ENCODE measurements around the gene RYR3. TPM values are rescaled to one million over a fixed set of nuclear protein-coding genes. Genes with fewer than 3 reads are reported as not detected.

Gene RYR3
- total RNA-seq, 1 donor from 2014 or later, result 0.61 TPM

DNA sequence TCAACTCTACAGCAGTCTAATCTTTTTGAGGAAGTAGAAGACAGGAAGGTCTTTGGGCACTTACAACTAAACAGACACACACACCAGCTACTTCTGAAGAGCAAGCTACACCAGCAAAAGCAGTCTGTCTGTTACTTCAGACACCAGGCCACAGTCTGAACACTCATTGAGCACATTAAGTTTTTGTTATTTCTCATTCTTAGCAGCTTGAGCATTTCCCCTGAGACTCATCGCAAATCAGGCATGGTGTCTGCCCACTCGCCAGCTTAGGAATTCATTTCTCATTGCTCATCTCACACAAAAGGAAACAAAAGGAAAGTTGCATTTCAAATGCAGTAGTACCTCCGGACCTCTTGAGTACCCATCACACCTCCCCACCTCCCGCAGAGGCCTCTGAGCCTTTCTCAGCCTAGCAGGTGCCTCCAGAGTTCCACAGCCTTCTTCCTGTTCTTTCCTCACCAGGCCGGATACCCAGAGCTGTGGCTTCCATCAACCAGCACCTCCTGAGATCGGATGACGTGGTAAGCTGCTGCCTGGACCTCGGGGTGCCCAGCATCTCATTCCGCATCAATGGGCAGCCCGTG is 302.0 kb downstream of the RYR3 start:
- H3K27me3 ChIP-seq, result no peaks in the 10 kb centered on the region
- no peak overlapping the region for H3K4me3 ChIP-seq
- TF ChIP-seq, protein P1, sequence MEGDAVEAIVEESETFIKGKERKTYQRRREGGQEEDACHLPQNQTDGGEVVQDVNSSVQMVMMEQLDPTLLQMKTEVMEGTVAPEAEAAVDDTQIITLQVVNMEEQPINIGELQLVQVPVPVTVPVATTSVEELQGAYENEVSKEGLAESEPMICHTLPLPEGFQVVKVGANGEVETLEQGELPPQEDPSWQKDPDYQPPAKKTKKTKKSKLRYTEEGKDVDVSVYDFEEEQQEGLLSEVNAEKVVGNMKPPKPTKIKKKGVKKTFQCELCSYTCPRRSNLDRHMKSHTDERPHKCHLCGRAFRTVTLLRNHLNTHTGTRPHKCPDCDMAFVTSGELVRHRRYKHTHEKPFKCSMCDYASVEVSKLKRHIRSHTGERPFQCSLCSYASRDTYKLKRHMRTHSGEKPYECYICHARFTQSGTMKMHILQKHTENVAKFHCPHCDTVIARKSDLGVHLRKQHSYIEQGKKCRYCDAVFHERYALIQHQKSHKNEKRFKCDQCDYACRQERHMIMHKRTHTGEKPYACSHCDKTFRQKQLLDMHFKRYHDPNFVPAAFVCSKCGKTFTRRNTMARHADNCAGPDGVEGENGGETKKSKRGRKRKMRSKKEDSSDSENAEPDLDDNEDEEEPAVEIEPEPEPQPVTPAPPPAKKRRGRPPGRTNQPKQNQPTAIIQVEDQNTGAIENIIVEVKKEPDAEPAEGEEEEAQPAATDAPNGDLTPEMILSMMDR (IDR thresholded peaks at IDR 0.05), result no peak
- ATAC-seq, result no peak
- H3K9me3 ChIP-seq, result no peaks in the 10 kb centered on the region
- no peak overlapping the region for H3K27ac ChIP-seq
- DNase-seq, result no peak
- intact Hi-C loops (cut with DNase I), result no loop called here
- H3K36me3 ChIP-seq, result no peaks in the 10 kb centered on the region
- no peaks in the 10 kb centered on the region for H3K4me1 ChIP-seq

DNA sequence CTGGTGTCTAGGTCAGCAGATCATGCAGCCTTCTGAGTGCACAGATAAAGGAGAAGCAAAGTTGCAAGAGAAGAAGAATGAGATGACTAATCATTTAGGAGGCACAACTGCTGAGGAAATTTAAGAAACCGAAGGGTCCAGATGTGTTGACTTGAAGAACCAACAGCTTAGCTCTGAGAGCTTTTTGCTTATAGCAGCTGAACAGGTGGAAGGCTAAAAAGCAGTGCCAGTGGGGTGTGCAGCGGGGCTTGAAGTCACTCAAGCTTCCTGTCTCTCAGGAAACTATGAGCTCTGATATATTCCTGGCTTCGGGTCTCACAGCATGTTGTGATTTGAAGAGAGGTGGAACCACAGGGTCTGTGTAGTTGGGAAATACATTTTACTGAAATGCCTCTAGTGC is 305.7 kb downstream of the RYR3 start:
- Histone ChIP-seq H3K36me3 (no peaks in the 10 kb centered on the region), H3K27ac (no peak overlapping the region), H3K9me3 (no peaks in the 10 kb centered on the region), H3K4me1 (no peaks in the 10 kb centered on the region), H3K4me3 (no peak overlapping the region), H3K27me3 (no peaks in the 10 kb centered on the region)
- TF ChIP-seq, protein P1 (IDR thresholded peaks at IDR 0.05), result no peak
- ATAC-seq, result no peak
- intact Hi-C loops (cut with DNase I), result no loop called here
- DNase-seq, result no peak

DNA sequence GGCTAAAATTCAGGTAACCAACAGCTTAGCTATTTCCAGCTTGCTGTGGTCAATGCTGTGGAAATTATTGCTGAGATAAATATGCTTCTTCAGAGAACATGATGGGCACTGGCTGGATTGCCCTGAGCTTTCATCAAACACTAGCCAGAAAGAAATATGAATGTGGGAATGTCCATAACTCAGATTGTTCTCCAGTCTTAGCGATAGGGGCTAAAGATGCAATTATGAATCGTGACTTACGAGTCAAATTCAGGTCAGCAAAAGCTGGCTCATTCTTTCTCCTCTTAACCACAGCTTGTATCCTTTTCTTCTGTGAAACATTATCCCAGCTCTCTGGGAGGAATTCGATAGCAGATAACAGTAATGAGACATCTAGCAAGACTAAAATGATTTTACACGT is 307.6 kb downstream of the RYR3 start:
- Histone ChIP-seq H3K4me1 (no peaks in the 10 kb centered on the region), H3K27me3 (no peaks in the 10 kb centered on the region), H3K4me3 (no peak overlapping the region), H3K36me3 (no peaks in the 10 kb centered on the region), H3K27ac (no peak overlapping the region), H3K9me3 (no peaks in the 10 kb centered on the region)
- ATAC-seq, result no peak
- no peak for DNase-seq
- TF ChIP-seq, protein P1 (IDR thresholded peaks at IDR 0.05), result no peak
- intact Hi-C loops (cut with DNase I), result no loop called here

DNA sequence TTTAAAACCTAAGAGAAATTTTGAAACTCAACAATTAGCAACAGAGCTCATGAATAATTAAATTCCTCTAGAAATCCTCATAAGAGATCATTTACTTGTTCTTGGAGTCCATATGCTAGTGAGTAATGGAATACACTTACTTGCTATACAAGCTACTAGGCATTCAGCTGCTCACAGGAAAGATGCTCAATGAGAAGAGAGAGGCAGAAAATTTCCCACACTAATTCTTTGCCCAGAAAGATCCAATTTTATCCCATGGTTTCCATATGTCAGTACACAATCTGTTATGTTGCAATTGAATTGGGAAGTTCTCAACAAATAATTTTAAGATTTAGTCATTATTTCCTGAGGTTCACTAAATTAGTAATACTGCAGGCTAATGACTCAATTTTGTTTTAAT is 310.4 kb downstream of the RYR3 start:
- no peak overlapping the region for H3K4me3 ChIP-seq
- H3K36me3 ChIP-seq, result no peaks in the 10 kb centered on the region
- H3K27ac ChIP-seq, result no peak overlapping the region
- H3K4me1 ChIP-seq, result no peaks in the 10 kb centered on the region
- DNase-seq (no peak), ATAC-seq (no peak)
- no peaks in the 10 kb centered on the region for H3K27me3 ChIP-seq
- intact Hi-C loops (cut with DNase I), result no loop called here
- TF ChIP-seq, protein P1 (IDR thresholded peaks at IDR 0.05), result no peak
- no peaks in the 10 kb centered on the region for H3K9me3 ChIP-seq

DNA sequence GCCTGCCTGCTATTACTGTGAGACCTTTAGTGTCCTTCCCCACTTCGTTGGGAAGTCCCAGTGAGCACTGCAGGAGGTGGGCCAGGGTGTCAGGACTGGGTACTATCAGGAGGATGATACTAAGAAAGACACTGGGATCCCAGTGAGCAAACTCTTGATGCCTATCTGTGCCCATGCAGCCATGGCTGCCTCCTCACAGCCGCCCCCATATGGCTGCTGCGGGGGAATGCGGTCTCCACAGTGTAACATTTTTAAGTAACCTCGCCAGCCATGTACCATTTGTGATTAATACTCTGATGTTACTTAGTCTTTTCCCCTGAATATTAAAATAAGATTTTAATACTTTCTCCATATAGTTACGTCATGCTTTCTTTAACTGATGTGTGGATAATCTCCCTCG is 312.2 kb downstream of the RYR3 start:
- no peaks in the 10 kb centered on the region for H3K9me3 ChIP-seq
- intact Hi-C loops (cut with DNase I), result no loop called here
- H3K27me3 ChIP-seq, result no peaks in the 10 kb centered on the region
- no peak overlapping the region for H3K27ac ChIP-seq
- no peaks in the 10 kb centered on the region for H3K4me1 ChIP-seq
- DNase-seq, result no peak
- TF ChIP-seq, protein P1 (IDR thresholded peaks at IDR 0.05), result no peak
- ATAC-seq, result no peak
- H3K36me3 ChIP-seq, result no peaks in the 10 kb centered on the region
- H3K4me3 ChIP-seq, result no peak overlapping the region

DNA sequence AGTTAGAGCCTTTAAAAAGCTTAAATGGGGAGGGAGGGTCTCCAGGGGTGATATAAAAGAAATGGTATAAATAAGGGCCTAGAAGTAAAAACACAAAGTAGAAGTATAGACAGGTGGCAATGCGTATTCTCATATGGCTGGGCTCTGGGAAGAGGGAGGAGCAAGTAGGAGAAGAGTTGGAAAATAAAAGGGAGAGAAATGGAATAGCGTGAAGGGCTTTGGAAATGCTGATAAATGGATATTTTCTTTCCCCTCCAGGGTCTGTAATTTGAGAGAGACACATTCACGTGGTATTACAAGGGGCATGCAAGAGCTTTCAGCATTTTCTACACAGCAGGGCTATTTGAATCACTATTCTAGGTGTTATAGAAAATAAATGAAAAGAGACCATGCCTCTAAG is 313.7 kb downstream of the RYR3 start:
- Histone ChIP-seq H3K9me3 (no peaks in the 10 kb centered on the region), H3K27ac (no peak overlapping the region), H3K27me3 (no peaks in the 10 kb centered on the region), H3K36me3 (no peaks in the 10 kb centered on the region), H3K4me1 (no peaks in the 10 kb centered on the region), H3K4me3 (no peak overlapping the region)
- TF ChIP-seq, protein P1 (IDR thresholded peaks at IDR 0.05), result no peak
- DNase-seq, result no peak
- intact Hi-C loops (cut with DNase I), result no loop called here
- ATAC-seq, result no peak

Measured in upper lobe of right lung (tissue), 1 donor.